B cell (primary cell): ENCODE measurements around the gene CDIPT. TPM values are rescaled to one million over a fixed set of nuclear protein-coding genes. Genes with fewer than 3 reads are reported as not detected.

Experiments used
- ATAC-seq: fragments of 200-7000 bp; cut with Tn5 transposase; one replicate; pipeline ENCODE4 v1.10.0; 2021; ENCODE audit warnings: low read depth, mild to moderate bottlenecking, moderate number of reproducible peaks, moderate library complexity
- CTCF ChIA-PET: fragments of 350-600 bp; sonication (Branson Sonifier 250); formaldehyde crosslinking; loops from one replicate; lab custom pipeline; 2021; ENCODE audit warnings: antibody characterized with exemption, inconsistent platforms; lab: Charles Lee
- POLR2A ChIA-PET: fragments of 350-600 bp; sonication (Branson Sonifier 250); formaldehyde crosslinking; loops from one replicate; lab custom pipeline; 2021; ENCODE audit warnings: antibody characterized with exemption; lab: Charles Lee
- DNase-seq: peaks from one replicate; pipeline ENCODE4 v3.0.0; 2013
- H2AFZ ChIP-seq: 2 replicates; pipeline ENCODE4 v1.6.1; 2012; ENCODE audit warnings: mild to moderate bottlenecking, low read depth, low read length; ENCODE audit not compliant: insufficient read depth, poor library complexity, severe bottlenecking
- H3K27ac ChIP-seq, 2 donors: 1 replicate in 1 of 2; 2 replicates in 1 of 2; pipeline ENCODE4 v1.5.1; 2012 to 2013; ENCODE audit warnings: low read length in 2 of 2, mild to moderate bottlenecking in 2 of 2, moderate library complexity in 1 of 2
- H3K27me3 ChIP-seq, 4 experiments: fragments of 200-600 bp in 1 of 4; sonication (generic) in 1 of 4; replicated peaks in 1 of 4; 1 replicate in 2 of 4; 2 replicates in 2 of 4; pipeline versions ENCODE4 v1.6.1 to v1.7.0; 2013 to 2016; ENCODE audit warnings: low read length in 3 of 4, mild to moderate bottlenecking in 2 of 4, mixed read lengths in 1 of 4, moderate library complexity in 1 of 4; ENCODE audit not compliant: insufficient read depth in 4 of 4, control insufficient read depth in 3 of 4; ENCODE audit errors: control extremely low read depth in 1 of 4
- H3K36me3 ChIP-seq, 2 experiments: replicated peaks in 1 of 2; 1 replicate in 1 of 2; 2 replicates in 1 of 2; pipeline versions ENCODE4 v1.6.1 to v1.7.1; 2013; ENCODE audit warnings: low read length in 1 of 2; ENCODE audit not compliant: insufficient read depth in 2 of 2, control insufficient read depth in 1 of 2; ENCODE audit errors: control extremely low read depth in 1 of 2, extremely low read depth in 1 of 2
- H3K4me1 ChIP-seq, 2 donors: fragments of 200-600 bp in 1 of 2; sonication (generic) in 1 of 2; 1 replicate in 1 of 2; 2 replicates in 1 of 2; pipeline versions ENCODE4 v1.5.1 to v1.6.1; 2013 to 2017; ENCODE audit warnings: low read length in 2 of 2; ENCODE audit not compliant: control insufficient read depth in 2 of 2, insufficient read depth in 2 of 2
- H3K4me2 ChIP-seq: replicated peaks from 2 replicates; pipeline ENCODE3; 2012; ENCODE audit warnings: mild to moderate bottlenecking, low read depth, low read length; ENCODE audit not compliant: poor library complexity, severe bottlenecking
- H3K4me3 ChIP-seq, 5 experiments: fragments of 200-600 bp in 1 of 5; sonication (generic) in 1 of 5; 1 replicate in 3 of 5; 2 replicates in 2 of 5; pipeline versions ENCODE4 v1.5.1 to v1.7.0; 2011 to 2016; ENCODE audit warnings: low read length in 4 of 5, mild to moderate bottlenecking in 4 of 5, low read depth in 2 of 5, control low read depth in 1 of 5, moderate library complexity in 1 of 5; ENCODE audit not compliant: insufficient read depth in 1 of 5; ENCODE audit errors: control extremely low read depth in 1 of 5, extremely low read depth in 1 of 5
- H3K79me2 ChIP-seq: fragments of 200-600 bp; sonication (generic); one replicate; pipeline ENCODE4 v1.6.0; 2016; ENCODE audit warnings: low read length; ENCODE audit not compliant: control insufficient read depth, insufficient read depth
- H3K9ac ChIP-seq: fragments of 200-600 bp; sonication (generic); 2 replicates; pipeline ENCODE4 v1.6.1; 2017; ENCODE audit warnings: mild to moderate bottlenecking, low read length, moderate library complexity
- H3K9me3 ChIP-seq, 3 donors: one replicate each; pipeline versions ENCODE4 v1.6.1 to v1.7.1; 2013; ENCODE audit warnings: low read length in 2 of 3; ENCODE audit not compliant: control insufficient read depth in 2 of 3, insufficient read depth in 1 of 3; ENCODE audit errors: control extremely low read depth in 1 of 3
- H4K20me1 ChIP-seq: 2 replicates; pipeline ENCODE4 v1.6.0; 2012; ENCODE audit warnings: mild to moderate bottlenecking, low read length; ENCODE audit not compliant: insufficient read depth, control insufficient read depth, poor library complexity, severe bottlenecking
- H3K27ac Mint-ChIP-seq: one replicate; pipeline ENCODE4 v1.8.0; 2021; ENCODE audit warnings: mixed read lengths
- H3K27me3 Mint-ChIP-seq: one replicate; pipeline ENCODE4 v1.8.0; 2021; ENCODE audit warnings: mixed read lengths
- H3K4me1 Mint-ChIP-seq: one replicate; pipeline ENCODE4 v1.8.0; 2021; ENCODE audit warnings: mixed read lengths
- H3K4me3 Mint-ChIP-seq: one replicate; pipeline ENCODE4 v1.8.0; 2021; ENCODE audit warnings: mixed read lengths
- H3K9me3 Mint-ChIP-seq: one replicate; pipeline ENCODE4 v1.8.0; 2022; ENCODE audit warnings: mixed read lengths; ENCODE audit not compliant: insufficient read depth
- EZH2 ChIP-seq: IDR thresholded peaks from 2 replicates; pipeline ENCODE4 v1.6.1; 2012; ENCODE audit warnings: borderline replicate concordance, low read depth, mild to moderate bottlenecking, moderate library complexity, low read length; ENCODE audit not compliant: insufficient read depth, poor library complexity, severe bottlenecking
- WGBS: methylation state at CpG from one replicate; pipeline ENCODE4 v1.1.5; 2013; ENCODE audit warnings: missing lambda C conversion rate; ENCODE audit not compliant: insufficient coverage; 5-methylcytosine and 5-hydroxymethylcytosine counted together
- intact Hi-C: fragments of 100-400 bp; cut with micrococcal nuclease; formaldehyde crosslinking; loops from one replicate; pipeline ENCODE4 v1.10.0; 2022
- polyA plus RNA-seq: library from polyadenylated mRNA; depleted of rRNA; stranded (reverse); fragments of >200 nt; gene quantifications from 2 replicates; pipeline ENCODE4 v1.2.3, GENCODE V29; 2012
- total RNA-seq, 2 donors: library from RNA; stranded (reverse); fragments of 120-200 nt in 1 of 2; gene quantifications; 1 replicate in 1 of 2; 2 replicates in 1 of 2; pipeline versions ENCODE4 v1.2.3 to v1.2.4, GENCODE V29; 2013 to 2022
- TF ChIP-seq, protein P1 (sequence below): fragments of 200-600 bp; IDR thresholded peaks from one replicate; pipeline ENCODE4 v1.8.0; 2022; ENCODE audit warnings: antibody characterized with exemption, mild to moderate bottlenecking

The CDIPT gene
- total and polyA plus RNA-seq, 2 donors (not counting 1 experiment from before 2014, with no cell fraction given), result 51.2 to 63.3 TPM

DNA sequence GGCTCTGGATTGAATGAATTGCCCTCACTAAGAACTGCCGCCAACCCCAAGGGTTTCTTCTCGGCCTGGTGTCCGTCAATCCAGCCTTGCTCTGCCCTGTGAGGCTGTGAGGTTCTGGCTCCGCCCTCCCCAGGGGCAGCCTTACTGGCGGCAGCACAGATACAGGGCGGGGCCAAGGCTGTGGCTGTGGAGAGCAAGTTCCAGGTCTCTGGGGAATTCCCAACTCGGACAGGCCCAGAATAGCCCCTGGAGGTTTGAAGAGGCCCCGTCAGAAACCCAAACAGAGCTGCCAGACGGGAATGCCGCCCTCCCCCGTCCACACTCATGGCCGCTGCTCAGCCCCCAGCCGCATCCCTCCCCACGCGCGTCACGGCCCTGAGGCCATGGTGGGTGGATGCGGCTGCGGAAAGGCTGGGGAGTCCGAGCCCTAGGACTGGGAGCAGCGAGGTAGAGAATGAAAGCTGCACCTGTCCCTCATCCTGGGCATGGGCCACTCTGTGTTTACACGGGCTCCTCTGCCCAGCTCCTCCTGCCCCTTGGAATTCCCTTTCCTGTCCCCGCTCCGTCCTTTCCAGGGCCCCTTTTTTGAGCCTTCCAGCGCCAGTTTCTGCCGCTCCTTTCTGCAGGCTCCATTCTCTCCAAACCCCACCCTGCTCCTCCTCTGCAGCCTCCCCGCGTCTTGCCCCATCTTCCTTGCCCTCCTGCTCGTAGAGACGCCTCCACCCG lies 51.7 kb downstream of the CDIPT start:
- ATAC-seq (peak; percentile 15), DNase-seq (peak; percentile 75)
- peak overlapping the region; percentile 76 for H3K27ac Mint-ChIP-seq
- Histone ChIP-seq H4K20me1 (peaks cover 40% of the 10 kb centered on the region), H2AFZ (peak overlapping the region; percentile 67), H3K36me3 (peaks cover 2 to 18% of the 10 kb centered on the region in 2 experiments), H3K27ac (no peak overlapping the region), H3K4me2 (peak overlapping the region; percentile 99), H3K4me1 (peaks cover 57 to 63% of the 10 kb centered on the region in 2 donors), H3K79me2 (peaks cover 37% of the 10 kb centered on the region), H3K4me3 (peak overlapping the region; percentile 35 to 69 (median 51)), H3K9ac (peak overlapping the region; percentile 68), H3K9me3 (peaks cover 0 to 5% (median 0%) of the 10 kb centered on the region in 3 donors), H3K27me3 (peaks cover 0 to 13% (median 5%) of the 10 kb centered on the region in 4 experiments)
- TF ChIP-seq, protein P1, sequence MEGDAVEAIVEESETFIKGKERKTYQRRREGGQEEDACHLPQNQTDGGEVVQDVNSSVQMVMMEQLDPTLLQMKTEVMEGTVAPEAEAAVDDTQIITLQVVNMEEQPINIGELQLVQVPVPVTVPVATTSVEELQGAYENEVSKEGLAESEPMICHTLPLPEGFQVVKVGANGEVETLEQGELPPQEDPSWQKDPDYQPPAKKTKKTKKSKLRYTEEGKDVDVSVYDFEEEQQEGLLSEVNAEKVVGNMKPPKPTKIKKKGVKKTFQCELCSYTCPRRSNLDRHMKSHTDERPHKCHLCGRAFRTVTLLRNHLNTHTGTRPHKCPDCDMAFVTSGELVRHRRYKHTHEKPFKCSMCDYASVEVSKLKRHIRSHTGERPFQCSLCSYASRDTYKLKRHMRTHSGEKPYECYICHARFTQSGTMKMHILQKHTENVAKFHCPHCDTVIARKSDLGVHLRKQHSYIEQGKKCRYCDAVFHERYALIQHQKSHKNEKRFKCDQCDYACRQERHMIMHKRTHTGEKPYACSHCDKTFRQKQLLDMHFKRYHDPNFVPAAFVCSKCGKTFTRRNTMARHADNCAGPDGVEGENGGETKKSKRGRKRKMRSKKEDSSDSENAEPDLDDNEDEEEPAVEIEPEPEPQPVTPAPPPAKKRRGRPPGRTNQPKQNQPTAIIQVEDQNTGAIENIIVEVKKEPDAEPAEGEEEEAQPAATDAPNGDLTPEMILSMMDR, result no peak
- TF ChIP-seq EZH2, result no peak
- no peaks in the 10 kb centered on the region for H3K9me3 Mint-ChIP-seq
- ChIA-PET POLR2A (interaction anchor here (0.5 to 1.4 kb wide), 2 partner anchors 21 to 191 kb away, joined by 3 to 5 read pairs; partner anchors contain the start of gene KIF22), CTCF (interaction anchor here (0.6 to 1.5 kb wide), 5 partner anchors 9 to 138 kb away, joined by 3 to 4 read pairs (median 3); partner anchors contain the start of gene MVP)
- no peaks in the 10 kb centered on the region for H3K27me3 Mint-ChIP-seq
- WGBS, result 3% methylated on average over 23 of the region's 31 CpGs
- intact Hi-C loops, result loop anchor here (10.0 kb wide), 1 partner anchor 217 kb away; no protein-coding TSS in a partner anchor
- H3K4me1 Mint-ChIP-seq, result peaks cover 56% of the 10 kb centered on the region
- H3K4me3 Mint-ChIP-seq, result peak overlapping the region; percentile 88
